CD4-positive, alpha-beta T cell treated with Interleukin-4 for 4 hours (primary cell): ENCODE results near the gene C8G.

ENCODE experiments used
- DNase-seq: peaks from one replicate; pipeline ENCODE4 v3.0.0-alpha.2; 2020

C8G gene

GRCh38 chr9:136985027-136985602 is 40.1 kb downstream of the C8G start:
- DNase-seq: no peak

- no peak for DNase-seq
These were observed 40.8 kb downstream of the C8G start for GRCh38 chr9:136985853-136986252.

- no peak for DNase-seq
These were observed 43.8 kb downstream of the C8G start for GRCh38 chr9:136988872-136989271.

- no peak for DNase-seq
These were observed 45.3 kb downstream of the C8G start for GRCh38 chr9:136990242-136990911.

GRCh38 chr9:136991993-136992818 is 47.2 kb downstream of the C8G start, which contains the start of gene PAXX:
Gene PAXX (plus strand): TSS chr9:136992422. CDS start chr9:136992444, 22 bp downstream.
- peak; percentile 89 for DNase-seq

- no peak for DNase-seq
These were observed 47.9 kb downstream of the C8G start for GRCh38 chr9:136992819-136993369.

- DNase-seq: no peak
These were observed 49.3 kb downstream of the C8G start for GRCh38 chr9:136994180-136994887.

- DNase-seq: no peak
These were observed 49.8 kb downstream of the C8G start for GRCh38 chr9:136994888-136995230.

- DNase-seq: no peak
These were observed 50.3 kb downstream of the C8G start for GRCh38 chr9:136995362-136995761.

- no peak for DNase-seq
These were observed 50.8 kb downstream of the C8G start for GRCh38 chr9:136995772-136996311.
